HG03457 (cell line): Measurements from ENCODE around the gene VHLL.
"Not testable (repeated sequence)": the region's sequence is repeated elsewhere in the genome, so short reads cannot be mapped to it uniquely, and the experiment has no call there.

ENCODE experiments used
- ATAC-seq: cut with Tn5 transposase; IDR thresholded peaks from one replicate; pipeline ENCODE4 v1.9.1; 2021; ENCODE audit warnings: moderate number of reproducible peaks; ENCODE audit not compliant: unreplicated experiment

The VHLL gene

DNA sequence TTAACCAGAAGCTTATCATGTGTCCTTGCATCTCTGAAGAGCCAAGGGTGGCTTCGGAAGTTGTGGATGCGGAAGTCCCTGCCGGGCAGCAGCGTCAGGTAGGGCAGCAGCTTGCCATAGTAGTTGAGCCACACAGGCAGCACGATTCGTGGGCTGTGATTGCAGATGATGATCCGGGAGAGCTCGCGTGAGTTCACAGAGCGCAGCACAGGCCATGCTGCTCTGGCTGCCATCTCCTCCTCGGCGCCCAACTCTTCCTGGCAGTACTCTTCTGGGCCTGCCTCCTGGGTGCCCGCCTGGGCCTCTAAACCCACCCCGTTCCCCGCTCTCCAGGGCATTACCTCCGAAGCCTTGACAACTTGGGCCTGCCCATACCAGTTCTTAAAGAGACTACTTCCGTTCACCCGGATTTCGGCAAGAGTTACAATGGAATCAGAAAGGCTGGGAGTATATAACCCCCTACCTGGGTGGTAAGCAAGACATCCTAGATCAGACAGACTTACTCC lies at the start of gene VHLL:
TSS of gene VHLL (minus strand) at position 456 of the 506 bp plus-strand sequence. CDS start at position 338, 118 bp downstream.
- ATAC-seq = no peak

DNA sequence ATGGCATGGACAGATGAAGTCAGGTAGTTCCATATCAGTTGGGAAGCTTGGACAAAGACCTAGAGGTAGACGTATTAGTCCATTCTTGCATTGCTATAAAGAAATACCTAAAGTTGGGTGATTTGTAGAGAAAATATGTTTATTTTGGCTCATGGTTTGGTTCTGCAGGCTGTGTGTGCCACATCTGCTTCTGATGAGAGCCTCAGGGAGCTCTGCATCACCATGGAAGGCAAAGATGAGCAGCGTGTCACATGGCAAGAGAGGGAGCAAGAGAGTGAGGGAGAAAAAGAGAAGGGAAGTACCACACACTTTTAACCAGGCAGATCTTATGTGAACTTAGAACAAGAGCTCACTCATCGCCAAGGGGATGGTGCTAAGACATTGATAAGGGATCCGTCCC lies 48.2 kb upstream of the VHLL start:
- ATAC-seq = no peak

DNA sequence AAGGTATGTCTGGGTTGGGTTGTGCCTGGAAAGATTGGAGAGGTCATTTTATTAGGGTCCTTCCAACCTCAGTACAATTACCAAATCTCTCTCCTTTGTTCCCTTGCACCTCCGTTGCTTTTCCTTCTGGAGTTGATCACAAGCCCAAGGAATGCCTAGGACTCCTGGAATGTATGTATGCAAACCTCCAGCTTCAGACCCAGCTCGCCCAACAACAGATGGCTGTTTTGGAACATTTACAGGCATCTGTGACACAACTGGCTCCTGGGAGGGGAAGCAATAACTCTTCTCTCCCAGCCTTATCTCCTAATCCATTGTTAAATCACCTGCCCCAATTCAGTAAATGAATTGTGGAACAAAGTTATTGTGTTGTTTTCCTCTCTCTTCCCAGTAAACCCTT lies 47.5 kb upstream of the VHLL start:
- no peak for ATAC-seq

DNA sequence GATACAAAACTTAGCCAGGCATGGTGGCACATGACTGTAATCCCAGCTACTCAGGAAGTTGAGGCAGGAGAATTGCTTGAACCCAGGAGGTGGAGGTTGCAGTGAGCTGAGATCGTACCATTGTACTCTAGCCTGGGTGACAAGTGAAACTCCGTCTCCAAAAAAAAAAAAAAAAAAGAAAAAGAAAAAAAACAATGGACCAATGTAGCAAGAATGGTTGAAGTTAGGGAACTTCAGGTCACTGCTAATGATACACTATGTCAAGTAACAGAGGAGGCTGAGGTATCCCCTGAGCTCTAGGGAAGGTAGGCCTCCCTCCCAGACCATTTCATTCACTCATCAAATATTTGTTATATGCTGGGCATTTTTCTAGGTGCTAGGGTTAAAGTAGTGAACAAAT lies 46.9 kb upstream of the VHLL start:
- not testable (repeated sequence) for ATAC-seq

DNA sequence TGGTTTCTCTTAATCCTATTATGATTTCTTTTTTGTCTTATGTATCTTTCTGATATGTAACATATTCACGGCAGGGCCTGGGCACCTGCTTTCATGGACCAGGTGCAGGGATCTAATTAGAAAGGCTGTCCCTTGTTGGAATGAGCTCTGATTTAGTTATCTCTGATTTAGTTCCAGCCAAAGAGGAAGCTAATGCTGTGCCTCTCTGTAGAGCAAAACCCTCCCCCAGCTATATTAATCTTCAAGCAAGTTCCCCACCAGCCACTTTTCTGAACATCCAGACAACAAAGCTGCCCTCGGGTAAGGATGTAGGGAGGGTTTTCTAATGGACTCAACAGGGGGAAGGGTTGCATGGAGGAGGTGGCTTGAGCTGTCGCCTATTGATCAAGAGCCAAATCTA lies 45.3 kb upstream of the VHLL start:
- ATAC-seq = no peak

DNA sequence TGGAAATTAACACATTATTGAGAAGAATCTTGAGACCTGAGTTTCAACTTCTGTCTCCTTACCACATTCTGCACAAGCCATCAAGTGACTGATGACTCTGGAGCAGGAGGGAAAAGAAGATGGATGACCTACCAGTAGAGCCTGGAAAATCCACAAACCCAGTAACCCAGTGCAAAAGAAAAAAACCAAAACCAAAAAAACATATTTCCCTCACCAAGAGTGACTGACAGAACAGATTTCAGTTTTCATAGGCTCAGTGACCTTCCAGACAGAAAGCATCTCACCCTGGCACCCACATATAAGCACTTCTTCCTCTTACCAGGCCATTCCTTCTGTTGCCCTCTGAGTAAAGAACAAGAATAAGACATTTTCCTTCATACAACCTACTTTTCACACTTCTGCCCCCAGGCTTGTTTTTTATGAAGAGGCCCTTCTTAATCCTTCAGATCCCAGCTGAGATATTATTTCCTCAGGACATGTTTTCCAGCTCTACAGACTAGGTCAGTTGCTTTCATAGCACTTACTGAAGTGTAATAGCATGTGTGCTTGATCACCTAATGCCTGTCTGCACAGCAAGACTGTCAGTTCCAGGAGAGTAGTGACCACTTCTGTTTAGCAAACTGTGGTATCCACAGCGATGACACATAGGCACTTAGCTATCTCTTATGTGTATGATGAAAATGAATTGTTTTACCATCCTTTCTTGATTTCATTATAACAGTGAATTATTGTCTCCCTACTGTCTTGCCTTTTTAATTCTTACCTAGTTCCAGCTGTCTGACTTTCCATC lies 43.3 kb upstream of the VHLL start:
- ATAC-seq = no peak

DNA sequence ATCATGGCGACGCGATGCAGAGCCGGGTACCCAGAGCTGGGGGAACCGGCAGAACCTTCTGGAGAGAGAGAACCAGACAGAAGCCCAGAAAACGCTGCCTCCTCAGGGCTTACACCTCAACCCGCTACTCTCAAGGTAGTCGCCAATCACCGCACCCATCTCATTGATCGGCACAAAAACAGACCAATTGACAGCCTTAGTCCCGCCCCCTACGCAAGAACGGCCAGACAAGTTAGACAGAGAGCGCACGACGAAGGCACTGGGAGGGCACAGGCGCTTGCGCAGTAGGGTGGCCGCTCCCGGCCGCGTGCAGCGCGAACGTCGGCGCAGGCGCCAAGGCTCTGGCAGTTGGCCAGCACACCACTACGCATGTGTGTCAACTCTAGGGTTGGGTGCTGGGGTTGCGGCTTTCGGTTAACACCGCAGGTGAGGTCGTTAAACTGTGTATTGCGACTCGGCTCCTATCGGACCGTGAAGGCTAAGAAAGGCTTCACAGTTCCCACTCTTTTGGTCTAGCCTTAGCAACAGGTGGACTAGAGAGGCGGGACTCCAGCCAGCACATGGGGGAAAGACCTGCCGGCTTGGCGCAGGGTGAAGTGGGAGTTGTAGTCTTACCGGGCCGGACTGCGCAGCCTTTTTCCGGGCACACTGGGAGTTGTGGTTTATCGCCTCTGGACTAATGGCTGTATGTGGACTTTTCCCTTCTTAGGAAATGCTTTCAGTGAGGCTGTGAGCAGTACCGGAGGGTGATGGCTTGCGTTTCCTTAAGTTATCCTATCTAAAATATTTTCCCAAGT lies 39.3 kb upstream of the VHLL start, which contains the start of the genes CCT3 and TSACC:
TSS of gene CCT3 (minus strand) at position 113 of the 797 bp plus-strand sequence. CDS start at position 5, 108 bp downstream.
TSS of gene TSACC (plus strand) at position 347 of the 797 bp plus-strand sequence. CDS start 1,232 bp downstream, outside the sequence.
- ATAC-seq = peak; percentile 78

DNA sequence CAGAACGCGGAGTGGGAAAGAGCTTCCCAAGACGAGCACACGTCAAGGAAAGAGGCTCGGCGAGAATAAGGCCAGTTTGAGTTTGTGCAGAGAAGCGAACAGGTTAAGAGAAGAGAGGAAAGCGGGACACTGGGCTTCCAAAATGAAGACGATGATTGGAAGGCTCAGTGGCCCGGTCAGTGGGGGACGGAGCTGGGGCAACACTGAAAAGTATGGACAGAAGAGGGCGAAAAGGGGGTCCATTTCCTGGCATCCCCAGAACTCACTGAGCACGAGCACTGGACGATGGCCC lies 38.7 kb upstream of the VHLL start:
- no peak for ATAC-seq

DNA sequence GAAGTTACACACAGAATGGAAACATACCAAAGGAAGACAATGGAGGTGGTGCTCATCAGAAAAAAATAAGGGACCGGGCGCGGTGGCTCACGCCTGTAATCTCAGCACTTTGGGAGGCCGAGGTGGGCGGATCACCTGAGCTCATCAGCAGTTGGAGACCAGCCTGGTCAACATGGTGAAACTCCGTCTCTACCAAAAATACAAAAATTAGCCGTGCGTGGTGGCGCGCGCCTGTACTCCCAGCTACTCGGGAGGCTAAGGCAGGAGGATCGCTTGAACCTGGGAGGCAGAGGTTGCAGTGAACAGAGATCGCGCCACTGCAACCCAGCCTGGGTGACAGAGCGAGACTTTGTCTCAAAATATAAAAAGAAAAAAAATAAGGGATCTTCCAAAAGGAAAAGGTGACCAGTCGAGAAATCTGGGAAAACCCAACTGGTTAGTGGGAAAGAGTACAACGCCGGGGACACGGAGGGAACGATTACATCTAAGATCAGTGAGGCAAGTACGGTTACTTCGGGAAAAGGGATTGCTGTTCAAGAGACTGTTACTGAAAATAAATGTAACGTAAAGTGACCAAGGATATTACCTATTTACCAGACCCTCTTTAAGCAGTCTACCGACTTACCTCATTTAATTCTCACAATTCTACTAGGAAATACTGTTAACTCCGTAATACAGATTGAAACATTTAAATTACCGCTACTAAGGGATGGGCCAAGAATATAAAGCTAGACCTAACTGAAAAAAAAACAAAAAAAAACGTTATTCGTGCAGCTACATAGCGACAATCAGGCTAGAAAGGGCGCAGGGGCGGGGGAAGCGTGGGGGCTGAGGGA lies 38.2 kb upstream of the VHLL start:
- ATAC-seq = no peak

DNA sequence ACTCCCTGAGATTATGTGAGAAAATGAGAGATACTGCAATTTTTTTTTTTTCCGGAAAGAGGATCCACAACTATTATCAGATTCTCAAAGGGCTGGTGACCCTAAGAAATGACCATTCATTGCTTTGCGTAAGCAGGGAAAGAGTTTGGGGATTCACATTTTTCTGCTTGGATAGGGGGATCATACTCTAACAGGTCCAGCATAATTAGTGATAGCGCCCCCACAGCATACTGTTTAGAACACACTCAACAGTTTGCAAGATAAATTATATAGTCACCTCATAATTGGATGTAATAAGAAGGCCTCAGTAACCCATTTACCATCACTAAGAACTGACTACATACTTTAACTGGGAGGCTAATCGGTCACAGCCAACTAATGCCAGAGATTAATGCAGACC lies 37.1 kb upstream of the VHLL start:
- no peak for ATAC-seq

DNA sequence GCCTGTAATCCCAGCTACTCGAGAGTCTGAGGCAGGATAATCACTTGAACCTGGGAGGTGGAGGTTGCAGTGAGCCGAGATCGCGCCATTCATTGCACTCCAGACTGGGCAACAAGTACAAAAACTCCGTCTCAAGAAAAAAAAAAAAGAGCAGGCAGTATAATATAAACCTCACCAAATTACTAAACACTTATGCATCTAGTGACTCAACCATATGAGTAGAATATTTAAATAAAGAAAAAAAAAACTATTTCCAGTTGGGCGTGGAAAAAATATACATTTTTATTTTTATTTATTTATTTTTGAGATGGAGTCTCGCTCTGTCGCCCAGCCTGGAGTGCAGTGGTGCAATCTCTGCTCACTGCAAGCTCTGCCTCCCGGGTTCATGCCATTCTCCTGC lies 24.1 kb upstream of the VHLL start:
- not testable (repeated sequence) for ATAC-seq

DNA sequence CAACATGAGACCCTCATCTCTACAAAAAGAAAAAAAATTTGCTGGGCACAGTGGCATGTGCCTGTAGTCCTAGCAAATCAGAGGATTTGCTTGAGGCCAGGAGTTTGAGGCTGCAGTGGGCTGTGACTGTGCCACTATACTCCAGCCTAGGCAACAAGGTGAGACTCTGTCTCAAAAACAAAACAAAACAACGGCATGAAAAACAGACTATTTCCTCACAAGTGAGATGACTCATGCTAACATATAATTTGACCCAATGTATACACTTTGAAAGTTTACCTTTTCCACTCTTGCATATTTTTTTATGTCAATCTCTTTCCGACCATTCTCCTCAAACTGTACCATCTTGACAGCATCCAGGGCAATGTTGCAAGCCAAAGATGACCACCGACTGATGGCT lies 21.5 kb upstream of the VHLL start:
- no peak for ATAC-seq

DNA sequence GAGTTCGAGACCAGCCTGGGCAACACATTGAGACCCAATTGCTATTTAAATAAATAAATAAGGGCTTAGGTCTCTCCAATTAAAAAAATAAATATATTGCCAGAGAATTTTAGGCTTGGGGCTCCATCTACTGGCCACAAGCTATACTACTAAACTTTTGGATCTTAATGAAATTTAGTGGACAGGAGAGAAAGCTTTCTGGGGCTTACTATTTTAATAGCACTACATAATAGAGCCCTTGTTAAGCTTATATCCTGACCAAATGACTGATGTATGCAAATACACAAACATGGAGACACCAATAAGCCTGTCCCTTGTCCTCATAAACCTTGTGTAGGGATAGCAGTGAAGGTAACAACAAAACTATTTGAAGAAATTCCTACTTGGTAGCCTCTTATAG lies 20.6 kb upstream of the VHLL start:
- ATAC-seq = no peak

DNA sequence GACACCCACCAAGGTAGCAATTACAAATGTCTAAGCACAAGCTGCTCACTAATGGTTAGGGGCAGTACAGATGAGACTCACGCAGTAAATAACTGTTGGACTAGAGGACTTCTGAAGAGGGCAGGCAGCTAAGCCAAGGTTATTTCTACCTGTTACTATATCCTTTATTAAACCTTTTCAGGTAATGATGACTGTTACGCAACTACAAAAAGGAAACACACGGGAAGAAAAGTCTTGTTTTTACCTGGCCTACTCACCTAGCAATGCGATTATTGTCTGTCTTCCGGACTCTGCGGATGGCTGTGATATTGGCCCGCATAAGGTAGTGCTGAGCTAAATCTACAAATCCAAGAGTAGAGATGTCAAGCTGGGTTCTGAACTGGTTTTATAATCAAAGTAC lies 17.8 kb upstream of the VHLL start:
- ATAC-seq = no peak

DNA sequence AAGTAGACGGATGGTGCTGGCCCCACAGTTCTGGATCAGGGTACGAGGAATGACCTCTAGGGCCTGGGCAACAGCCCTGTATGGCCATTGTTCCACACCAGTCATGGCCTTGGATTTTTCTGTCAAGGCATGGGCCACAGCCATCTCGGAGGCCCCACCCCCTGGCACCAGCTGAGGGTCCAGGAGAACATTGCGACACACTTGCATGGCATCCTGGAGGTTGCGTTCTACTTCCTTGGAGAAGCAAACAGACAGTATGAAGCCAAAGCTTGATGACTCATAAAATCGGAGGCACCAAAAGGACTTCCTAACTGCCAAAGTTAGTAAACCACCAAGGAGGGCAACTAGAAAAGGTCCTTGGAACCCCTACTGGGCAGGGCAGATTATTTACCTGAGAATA lies 11.9 kb upstream of the VHLL start:
- ATAC-seq = no peak

DNA sequence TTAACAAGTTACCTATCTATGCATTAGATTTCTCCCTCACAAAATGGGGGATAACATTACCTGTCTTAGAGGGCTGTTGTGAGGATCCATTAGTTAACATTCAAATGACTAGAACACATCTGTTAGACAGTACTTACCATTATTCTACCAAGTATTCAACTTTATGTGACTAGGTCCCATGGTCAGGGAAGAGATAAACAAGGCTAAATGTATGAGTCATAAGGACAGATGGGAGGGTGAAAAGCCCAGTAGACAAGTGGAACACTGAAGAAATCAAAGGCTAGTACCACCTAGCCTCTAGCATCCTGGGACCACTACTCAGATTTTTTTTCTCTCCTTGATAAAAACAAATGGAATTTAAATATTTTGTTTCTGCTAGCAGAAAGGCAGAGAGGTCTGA lies 9.0 kb upstream of the VHLL start:
- ATAC-seq = no peak

DNA sequence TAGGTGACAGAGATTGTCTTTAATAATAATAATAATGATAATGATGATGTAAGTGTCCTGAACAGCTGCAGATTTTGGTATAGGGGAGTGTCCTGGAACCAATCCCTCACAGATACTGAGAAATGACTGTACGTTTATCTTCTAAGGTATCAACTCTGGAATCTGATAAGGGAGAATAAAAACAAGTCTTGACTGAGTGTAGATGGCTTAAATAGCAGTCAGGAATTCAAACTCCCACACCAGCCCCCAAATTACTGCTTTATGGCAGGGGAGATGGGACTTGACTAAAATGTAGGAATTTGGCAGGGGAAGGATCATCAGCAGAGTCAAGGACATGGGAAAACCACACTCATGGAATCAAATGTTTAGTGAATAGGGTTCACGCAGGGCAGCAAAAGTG lies 6.1 kb upstream of the VHLL start:
- no peak for ATAC-seq

DNA sequence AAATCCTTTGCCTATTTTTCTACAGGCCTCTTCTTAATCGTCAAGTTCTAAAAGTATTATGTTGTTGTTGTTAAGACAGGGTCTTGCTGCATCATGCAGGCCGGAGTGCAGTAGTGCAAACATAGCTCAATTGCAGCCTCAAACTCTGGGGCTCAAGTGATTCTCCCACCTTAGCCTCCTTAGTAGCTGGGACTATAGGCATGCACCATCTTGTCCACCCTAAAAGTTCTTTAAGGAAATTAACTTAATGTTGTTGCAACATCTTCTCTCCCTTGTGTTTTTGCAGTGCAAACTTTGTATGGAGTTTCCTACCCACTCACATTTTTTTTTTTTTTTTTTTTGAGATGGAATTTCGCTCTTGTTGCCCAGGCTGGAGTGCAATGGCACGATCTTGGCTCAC lies 4.1 kb upstream of the VHLL start:
- ATAC-seq = no peak

DNA sequence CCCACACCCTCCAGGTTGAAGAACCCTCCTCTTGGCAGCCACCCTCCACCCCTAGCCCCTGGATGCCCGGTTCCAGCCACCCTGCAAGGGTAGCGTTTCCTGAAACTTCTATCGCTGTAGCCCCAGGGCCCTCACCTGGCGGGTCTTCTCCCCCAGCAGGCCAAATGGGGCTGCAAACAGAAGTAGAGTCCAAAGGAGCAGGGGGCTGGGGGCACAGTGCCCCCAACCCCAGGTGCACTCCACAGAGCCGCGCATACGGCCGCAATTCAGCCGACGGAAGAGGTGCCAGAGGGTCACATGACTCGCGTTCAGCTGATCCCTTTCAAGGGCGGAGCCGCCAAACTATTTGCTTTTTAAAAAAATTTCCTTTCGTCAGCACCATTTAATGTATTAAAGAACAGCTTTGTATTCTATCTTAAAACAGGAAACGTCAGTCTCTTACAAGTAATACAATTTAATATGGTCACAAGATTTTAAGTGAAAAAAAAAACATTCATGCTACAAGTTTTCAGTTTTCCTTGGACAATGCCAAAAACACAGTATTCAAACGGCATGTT lies 3.6 kb downstream of the VHLL start, which contains the start of gene GLMP:
TSS of gene GLMP (minus strand) at position 289 of the 557 bp plus-strand sequence. CDS start at position 255, 34 bp downstream.
- no peak for ATAC-seq

DNA sequence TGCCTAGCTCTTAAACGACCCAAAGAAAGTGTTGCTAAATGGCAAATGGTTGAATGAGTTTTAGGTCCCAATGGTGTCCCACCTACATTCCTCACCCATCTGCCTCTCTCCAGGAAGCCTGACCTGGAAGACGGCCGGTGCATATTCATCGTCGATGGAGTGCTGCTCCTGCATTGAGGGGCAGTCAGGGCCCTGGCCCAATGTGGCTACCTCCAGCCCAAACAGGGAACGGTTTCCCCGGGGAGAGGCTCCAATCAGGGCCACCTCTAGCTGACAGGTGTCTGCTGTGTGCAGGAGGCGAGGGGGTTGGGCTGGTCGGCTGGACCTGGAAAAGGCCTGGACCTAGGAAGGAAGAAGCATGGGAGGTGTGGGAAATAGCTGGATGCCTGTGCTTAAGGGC lies 5.2 kb downstream of the VHLL start:
- ATAC-seq = no peak

DNA sequence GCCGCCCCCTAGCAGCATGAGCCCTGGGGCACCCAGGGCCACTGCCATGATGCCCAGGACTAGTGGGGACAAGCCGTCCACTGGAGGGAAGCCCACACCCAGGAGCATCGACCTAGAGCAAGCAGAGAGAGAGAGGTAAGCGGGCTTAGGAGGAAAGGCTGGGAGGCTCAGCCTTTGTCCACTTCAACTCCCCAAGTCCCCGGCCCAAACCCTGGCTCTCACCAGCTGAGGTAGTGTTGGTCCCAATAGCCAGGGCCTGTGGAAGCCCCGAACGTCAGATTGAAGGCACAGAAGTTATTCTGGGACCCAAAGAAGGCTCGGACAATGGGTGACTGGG lies 6.0 kb downstream of the VHLL start:
- ATAC-seq = no peak
